NCI-H82 (cell line): ENCODE results near the gene EGFL7.
A peak's percentile ranks its signal among the peaks of the same experiment; 100 is the strongest.
"Not testable (repeated sequence)": the region's sequence is repeated elsewhere in the genome, so short reads cannot be mapped to it uniquely, and the experiment has no call there.

Source experiments
- DNase-seq: peaks from one replicate; lab custom pipeline; 2025; lab: John Stamatoyannopoulos, UW

The EGFL7 gene

GRCh38 chr9:136698635-136699246 is 36.0 kb downstream of the EGFL7 start:
- no peak for DNase-seq

GRCh38 chr9:136700304-136700703 is 37.6 kb downstream of the EGFL7 start:
- DNase-seq: no peak

- DNase-seq: peak; percentile 32
These were observed 38.4 kb downstream of the EGFL7 start for GRCh38 chr9:136700959-136701667.

- DNase-seq: no peak
These were observed 38.9 kb downstream of the EGFL7 start for GRCh38 chr9:136701668-136702053.

- DNase-seq: peak; percentile 57
These were observed 40.7 kb downstream of the EGFL7 start for GRCh38 chr9:136703276-136703860.

GRCh38 chr9:136704741-136705140 is 42.0 kb downstream of the EGFL7 start:
- not testable (repeated sequence) for DNase-seq

GRCh38 chr9:136705564-136705963 is 42.8 kb downstream of the EGFL7 start:
- no peak for DNase-seq

GRCh38 chr9:136707011-136707410 is 44.3 kb downstream of the EGFL7 start:
- no peak for DNase-seq

GRCh38 chr9:136707849-136708517 is 45.3 kb downstream of the EGFL7 start:
- DNase-seq: no peak

GRCh38 chr9:136709454-136710109 is 46.9 kb downstream of the EGFL7 start:
- no peak for DNase-seq

GRCh38 chr9:136710543-136710942 is 47.8 kb downstream of the EGFL7 start:
- no peak for DNase-seq

- not testable (repeated sequence) for DNase-seq
These were observed 48.5 kb downstream of the EGFL7 start for GRCh38 chr9:136711219-136711648.

GRCh38 chr9:136711751-136712689 is 49.3 kb downstream of the EGFL7 start, which contains the start of gene DIPK1B:
TSS of gene DIPK1B (plus strand) at chr9:136712572. CDS start at chr9:136712666, 94 bp downstream.
- DNase-seq: peak; percentile 82

GRCh38 chr9:136712690-136713544 is 50.2 kb downstream of the EGFL7 start:
- DNase-seq: no peak

GRCh38 chr9:136713550-136713949 is 50.8 kb downstream of the EGFL7 start:
- peak; percentile 44 for DNase-seq

- DNase-seq: no peak
These were observed 51.6 kb downstream of the EGFL7 start for GRCh38 chr9:136714096-136714892.

GRCh38 chr9:136714893-136715274 is 52.2 kb downstream of the EGFL7 start:
- DNase-seq: no peak

GRCh38 chr9:136717399-136717798 is 54.7 kb downstream of the EGFL7 start:
- DNase-seq: no peak
